NCI-H748 treated with DMSO at 0.1 percent for 48 hours (cell line): ENCODE data around the gene GABPB2.

ENCODE experiments used
- DNase-seq: peaks from one replicate; lab custom pipeline; 2025; lab: John Stamatoyannopoulos, UW

The GABPB2 gene

DNA sequence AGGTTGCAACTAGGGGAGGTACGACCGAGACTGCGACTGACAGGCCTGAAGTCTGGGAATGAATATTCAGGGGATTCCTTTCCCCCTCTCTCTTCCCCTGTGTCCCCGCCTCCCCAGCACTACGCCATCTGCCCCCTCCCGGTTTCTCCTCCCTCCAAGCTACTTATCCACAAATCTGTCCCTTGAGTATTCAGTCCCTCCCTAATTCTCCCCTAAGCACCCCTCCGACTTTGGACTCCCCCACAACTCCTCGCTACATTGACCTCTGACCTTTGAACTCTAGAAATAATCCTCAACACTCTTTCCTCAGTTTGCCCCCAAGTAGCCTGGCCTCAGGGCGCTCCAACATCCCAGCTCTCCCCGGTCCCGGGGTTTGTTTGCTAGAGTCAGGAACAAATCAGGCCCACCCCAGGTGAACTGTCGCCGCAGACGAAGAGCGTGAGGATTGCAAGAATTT is 94.7 kb downstream of the GABPB2 start:
- DNase-seq, result peak; percentile 69

DNA sequence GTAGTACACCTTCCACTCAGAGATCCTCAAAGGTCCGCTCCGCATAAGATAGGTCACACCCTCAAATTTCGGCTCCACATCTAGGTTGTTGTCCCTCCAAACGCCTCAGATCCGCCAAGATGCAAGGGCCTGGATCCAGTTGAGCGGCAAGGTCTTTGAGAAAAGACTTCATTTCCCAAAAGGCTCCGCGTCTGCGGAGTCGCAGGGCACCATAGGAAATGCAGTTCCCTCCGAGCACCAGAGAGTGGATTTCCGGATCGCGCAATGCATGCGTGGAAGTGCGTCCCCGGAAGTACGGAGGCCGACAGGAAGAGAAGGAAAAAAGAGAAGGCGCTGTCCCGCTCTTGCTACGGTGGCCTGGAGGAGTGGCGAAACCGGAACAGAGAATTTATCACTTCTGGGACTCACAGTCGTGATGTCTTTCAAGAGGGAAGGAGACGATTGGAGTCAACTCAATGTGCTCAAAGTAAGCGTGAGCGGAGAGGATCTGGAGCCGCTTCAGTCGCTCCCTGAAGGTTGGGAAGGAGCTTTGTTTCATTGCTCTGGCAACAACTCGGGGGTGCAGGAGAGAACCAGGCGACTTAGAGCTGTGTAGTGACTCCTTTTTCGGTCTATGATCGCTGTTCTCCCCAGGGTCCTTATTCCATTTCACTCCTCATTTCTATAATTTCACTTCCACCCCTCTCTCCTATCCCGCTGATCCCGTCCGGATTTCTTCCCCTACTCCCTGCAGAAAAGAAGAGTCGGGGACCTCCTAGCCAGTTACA is 95.4 kb downstream of the GABPB2 start, which contains the start of the genes LYSMD1 and SCNM1:
LYSMD1 (minus strand) TSS at position 165 of the 767 bp plus-strand sequence. CDS start 644 bp downstream, outside the sequence.
SCNM1 (plus strand) TSS at position 407 of the 767 bp plus-strand sequence; CDS start at position 416, 9 bp downstream.
- DNase-seq, result peak; percentile 93

DNA sequence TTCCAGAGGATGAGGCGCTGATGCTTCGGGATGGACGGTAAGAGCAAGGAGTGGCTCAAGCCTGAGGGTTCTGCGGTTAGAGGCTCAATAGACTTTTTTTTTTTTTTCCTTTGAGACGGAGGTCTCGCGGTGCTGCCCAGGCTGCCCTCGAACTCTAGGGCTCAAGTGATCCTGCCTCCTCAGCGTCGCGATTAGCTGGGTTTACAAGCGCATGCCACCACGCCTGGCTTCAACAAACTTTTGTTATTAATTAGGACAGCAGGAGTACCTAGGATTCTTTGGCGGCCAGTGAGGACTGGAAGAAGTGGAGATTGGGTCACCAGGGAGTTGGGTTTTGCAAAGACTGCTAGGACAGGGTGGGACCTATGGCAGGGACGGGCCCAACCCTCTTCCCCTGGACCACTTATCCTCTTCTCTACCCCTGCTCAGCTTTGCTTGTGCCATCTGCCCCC is 96.0 kb downstream of the GABPB2 start:
- no peak for DNase-seq

DNA sequence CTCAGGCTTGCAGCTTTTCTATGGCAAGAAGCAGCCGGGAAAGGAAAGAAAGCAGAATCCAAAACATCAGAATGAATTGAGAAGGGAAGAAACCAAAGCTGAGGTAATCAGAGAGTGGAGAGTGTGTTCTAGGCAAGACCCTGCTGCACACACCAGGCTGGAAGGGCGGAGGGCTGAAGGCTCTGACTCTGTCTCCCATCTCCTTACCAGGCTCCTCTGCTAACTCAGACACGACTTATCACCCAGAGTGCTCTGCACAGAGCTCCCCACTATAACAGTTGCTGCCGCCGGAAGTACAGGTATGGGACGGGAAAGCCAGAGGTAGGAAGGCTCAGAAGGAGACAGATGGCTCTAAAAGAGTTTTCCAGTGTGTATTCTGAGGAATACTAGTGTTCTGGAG is 96.6 kb downstream of the GABPB2 start:
- no peak for DNase-seq

DNA sequence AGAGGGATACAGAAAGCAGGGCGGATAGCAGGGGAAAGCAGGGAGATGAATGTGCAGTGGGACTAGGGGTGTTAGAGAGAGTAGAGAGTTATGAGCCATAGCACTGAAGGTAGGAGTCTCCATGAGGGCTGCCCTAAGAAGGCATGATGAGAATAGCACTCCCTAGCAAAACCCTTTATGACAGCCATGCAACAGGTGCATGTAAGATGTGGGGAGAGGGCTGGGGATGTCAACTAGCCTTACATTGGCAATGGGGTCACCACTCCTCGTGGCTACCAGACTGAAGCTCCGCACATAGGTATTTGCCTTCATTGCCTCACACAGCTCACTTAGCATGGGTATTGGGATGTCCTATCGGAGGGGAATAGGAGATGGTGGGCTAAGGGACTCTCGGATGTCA is 100.6 kb downstream of the GABPB2 start:
- no peak for DNase-seq
